Keratinocyte (primary cell): ENCODE results near the gene MUC21. TPM values are rescaled to one million over a fixed set of nuclear protein-coding genes. Genes with fewer than 3 reads are reported as not detected.

Experiments
- DNase-seq: peaks from one replicate; pipeline ENCODE4 v3.0.0-alpha.2; 2011; ENCODE audit warnings: low read depth, missing footprints, low spot score
- FAIRE-seq: peaks from 2 replicates; lab custom pipeline; 2011; peaks lifted over from hg19 to GRCh38; lab: Jason Lieb, UNC
- H2AFZ ChIP-seq: 2 replicates; pipeline ENCODE4 v1.6.0; 2012; ENCODE audit warnings: low read length, control low read depth, inconsistent platforms; ENCODE audit not compliant: control insufficient read depth
- H3K27ac ChIP-seq: 2 replicates; pipeline ENCODE4 v1.5.1; 2011; ENCODE audit warnings: low read length; ENCODE audit not compliant: control insufficient read depth, insufficient read depth
- H3K27me3 ChIP-seq: 3 replicates; pipeline ENCODE4 v1.6.0; 2011; ENCODE audit warnings: low read length; ENCODE audit not compliant: control insufficient read depth, insufficient read depth; ENCODE audit errors: extremely low read depth
- H3K36me3 ChIP-seq, 2 experiments: 2 replicates in 1 of 2; 3 replicates in 1 of 2; pipeline ENCODE4 v1.5.1; 2011; ENCODE audit warnings: low read length in 2 of 2, mild to moderate bottlenecking in 1 of 2; ENCODE audit not compliant: control insufficient read depth in 2 of 2, insufficient read depth in 2 of 2; ENCODE audit errors: extremely low read depth in 1 of 2
- H3K4me1 ChIP-seq: 3 replicates; pipeline ENCODE4 v1.5.1; 2011; ENCODE audit warnings: low read length; ENCODE audit not compliant: control insufficient read depth, insufficient read depth; ENCODE audit errors: extremely low read depth
- H3K4me2 ChIP-seq: 3 replicates; pipeline ENCODE4 v1.6.0; 2011; ENCODE audit warnings: low read depth, low read length; ENCODE audit not compliant: control insufficient read depth, insufficient read depth; ENCODE audit errors: extremely low read depth
- H3K4me3 ChIP-seq, 3 experiments: fragments of 200-600 bp in 1 of 3; sonication (generic) in 1 of 3; 2 replicates in 2 of 3; 3 replicates in 1 of 3; pipeline ENCODE4 v1.5.1; 2011 to 2016; ENCODE audit warnings: low read length in 3 of 3, mild to moderate bottlenecking in 3 of 3, control low read depth in 2 of 3, inconsistent platforms in 1 of 3, low read depth in 1 of 3, mixed read lengths in 1 of 3, mixed run types in 1 of 3, moderate library complexity in 1 of 3; ENCODE audit not compliant: control insufficient read depth in 2 of 3, insufficient read depth in 2 of 3; ENCODE audit errors: extremely low read depth in 1 of 3
- H3K79me2 ChIP-seq: 2 replicates; pipeline ENCODE4 v1.6.0; 2012; ENCODE audit warnings: low read length; ENCODE audit not compliant: control insufficient read depth, insufficient read depth
- H3K9ac ChIP-seq: 3 replicates; pipeline ENCODE4 v1.6.0; 2011; ENCODE audit warnings: low read length; ENCODE audit not compliant: control insufficient read depth, insufficient read depth; ENCODE audit errors: extremely low read depth
- H3K9me1 ChIP-seq: 3 replicates; pipeline ENCODE4 v1.6.0; 2011; ENCODE audit warnings: low read length; ENCODE audit not compliant: control insufficient read depth, insufficient read depth; ENCODE audit errors: extremely low read depth
- H3K9me3 ChIP-seq: 2 replicates; pipeline ENCODE4 v1.5.1; 2012; ENCODE audit warnings: low read depth, low read length; ENCODE audit not compliant: control insufficient read depth
- H4K20me1 ChIP-seq: 3 replicates; pipeline ENCODE4 v1.6.0; 2011; ENCODE audit warnings: low read length; ENCODE audit not compliant: control insufficient read depth, insufficient read depth; ENCODE audit errors: extremely low read depth
- CTCF ChIP-seq, 3 experiments: IDR thresholded peaks in 1 of 3; conservative IDR thresholded peaks in 1 of 3; optimal IDR thresholded peaks in 1 of 3; 2 replicates in 2 of 3; 3 replicates in 1 of 3; pipeline versions ENCODE3 to v1.5.1; 2011; ENCODE audit warnings: low read length in 3 of 3, mild to moderate bottlenecking in 3 of 3, moderate library complexity in 2 of 3, control low read depth in 1 of 3, inconsistent platforms in 1 of 3; ENCODE audit not compliant: insufficient read depth in 2 of 3; ENCODE audit errors: extremely low read depth in 1 of 3
- EZH2 ChIP-seq: IDR thresholded peaks from one replicate; pipeline ENCODE4 v1.6.1; 2012; ENCODE audit warnings: inconsistent platforms, mild to moderate bottlenecking, low read length, moderate library complexity
- dilution Hi-C: fragments of 300-500 bp; cut with MboI; formaldehyde crosslinking; loops from one replicate; pipeline ENCODE4 v1.7.0; 2020; ENCODE audit warnings: low sequenced_read_pairs; ENCODE audit not compliant: extremely low pct_ligation_motif_present
- polyA plus RNA-seq, 5 experiments: library from polyadenylated mRNA; depleted of rRNA in 3 of 5; stranded (reverse) in 3 of 5; stranded (forward) in 1 of 5; unstranded in 1 of 5; fragments of >200 nt; gene quantifications; 1 replicate in 1 of 5; 2 replicates in 3 of 5; 3 replicates in 1 of 5; pipeline versions ENCODE4 v1.2.1 to v1.2.3, GENCODE V29; 2011 to 2012; ENCODE audit warnings: missing spikeins in 2 of 5, low read depth in 1 of 5, low replicate concordance in 1 of 5

MUC21 gene
- polyA plus RNA-seq, 1 donor (not counting 4 experiments of a cell fraction or from before 2014, with no cell fraction given), result not detected

GRCh38 chr6:30990422-30991086 lies 7.0 kb downstream of the MUC21 start:
- FAIRE-seq (no peak), DNase-seq (no peak)
- Histone ChIP-seq H3K27me3 (peaks cover 5% of the 10 kb centered on the region), H4K20me1 (no peaks in the 10 kb centered on the region), H3K9ac (no peak overlapping the region), H3K79me2 (no peaks in the 10 kb centered on the region), H3K9me1 (no peaks in the 10 kb centered on the region), H3K4me3 (no peak overlapping the region), H3K4me2 (no peak overlapping the region), H2AFZ (no peak overlapping the region), H3K27ac (no peak overlapping the region), H3K9me3 (no peaks in the 10 kb centered on the region), H3K4me1 (no peaks in the 10 kb centered on the region), H3K36me3 (no peaks in the 10 kb centered on the region)
- dilution Hi-C loops, result no loop called here
- TF ChIP-seq CTCF (optimal IDR thresholded peaks at IDR 0.05 in 1 of 3, IDR thresholded peaks at IDR 0.05 in 1 of 3, conservative IDR thresholded peaks at IDR 0.05 in 1 of 3; ENCODE audit: extremely low read depth in 1 of 3, insufficient read depth in 2 of 3, low read length in 3 of 3) (no peak), EZH2 (no peak)

GRCh38 chr6:30991891-30992290 lies 8.4 kb downstream of the MUC21 start:
- no peak for FAIRE-seq
- no peak overlapping the region for H3K27ac ChIP-seq
- no peaks in the 10 kb centered on the region for H3K9me1 ChIP-seq

More at GRCh38 chr6:30991891-30992290, 8.4 kb downstream of the MUC21 start:
- Histone ChIP-seq H4K20me1 (no peaks in the 10 kb centered on the region), H3K9me3 (no peaks in the 10 kb centered on the region), H3K4me3 (no peak overlapping the region), H2AFZ (no peak overlapping the region), H3K4me1 (no peaks in the 10 kb centered on the region), H3K27me3 (peaks cover 5% of the 10 kb centered on the region), H3K79me2 (no peaks in the 10 kb centered on the region), H3K9ac (no peak overlapping the region), H3K4me2 (no peak overlapping the region), H3K36me3 (no peaks in the 10 kb centered on the region)
- TF ChIP-seq EZH2 (no peak), CTCF (optimal IDR thresholded peaks at IDR 0.05 in 1 of 3, IDR thresholded peaks at IDR 0.05 in 1 of 3, conservative IDR thresholded peaks at IDR 0.05 in 1 of 3; ENCODE audit: extremely low read depth in 1 of 3, insufficient read depth in 2 of 3, low read length in 3 of 3) (no peak)
- dilution Hi-C loops, result no loop called here
- DNase-seq, result no peak
